Activated B cell treated with CpG ODN at 0.5 μM for 24 hours (primary cell): ENCODE data around the gene CAMTA1. TPM values are rescaled to one million over a fixed set of nuclear protein-coding genes. Genes with fewer than 3 reads are reported as not detected.
A peak's percentile ranks its signal among the peaks of the same experiment; 100 is the strongest.

Experiments
- ATAC-seq: fragments of 200-7000 bp; cut with Tn5 transposase; one replicate; pipeline ENCODE4 v1.10.0; 2021; ENCODE audit warnings: low read depth, mild to moderate bottlenecking, moderate library complexity
- CTCF ChIA-PET: fragments of 350-600 bp; sonication (Branson Sonifier 250); formaldehyde crosslinking; loops from one replicate; lab custom pipeline; 2021; ENCODE audit warnings: antibody characterized with exemption; lab: Charles Lee
- POLR2A ChIA-PET: fragments of 350-600 bp; sonication (Branson Sonifier 250); formaldehyde crosslinking; loops from one replicate; lab custom pipeline; 2021; ENCODE audit warnings: antibody characterized with exemption; lab: Charles Lee
- DNase-seq: peaks from one replicate; pipeline ENCODE4 v3.0.0; 2022
- H3K27ac Mint-ChIP-seq: one replicate; pipeline ENCODE4 v1.8.0; 2020; ENCODE audit warnings: mixed read lengths
- H3K27me3 Mint-ChIP-seq: one replicate; pipeline ENCODE4 v1.8.0; 2021; ENCODE audit warnings: mixed read lengths
- H3K36me3 Mint-ChIP-seq: one replicate; pipeline ENCODE4 v1.8.0; 2021; ENCODE audit warnings: low read depth, mixed read lengths
- H3K4me1 Mint-ChIP-seq: one replicate; pipeline ENCODE4 v1.8.0; 2021; ENCODE audit warnings: mixed read lengths
- H3K4me3 Mint-ChIP-seq: one replicate; pipeline ENCODE4 v1.8.0; 2020; ENCODE audit warnings: mild to moderate bottlenecking, mixed read lengths
- H3K9me3 Mint-ChIP-seq: one replicate; pipeline ENCODE4 v1.8.0; 2020; ENCODE audit warnings: mixed read lengths
- CTCF ChIP-seq: fragments of 200-600 bp; IDR thresholded peaks from one replicate; pipeline ENCODE4 v1.8.0; 2022; ENCODE audit warnings: antibody characterized with exemption, mild to moderate bottlenecking
- intact Hi-C: fragments of 100-400 bp; cut with micrococcal nuclease; formaldehyde crosslinking; loops from one replicate; pipeline ENCODE4 v1.15.1; 2024
- total RNA-seq: library from RNA; stranded (reverse); gene quantifications from 2 replicates; pipeline ENCODE4 v1.2.3, GENCODE V29; 2022

Gene CAMTA1
- total RNA-seq, 1 donor from 2014 or later, result 49.8 TPM

GRCh38 chr1:7703321-7704213 is 918.3 kb downstream of the CAMTA1 start:
- Mint-ChIP-seq H3K27me3 (peaks cover 10% of the 10 kb centered on the region), H3K27ac (peak overlapping the region; percentile 18)
- intact Hi-C loops, result loop anchor here (1.0 to 10.0 kb wide), 5 partner anchors 51 to 1174 kb away; partner anchors contain the start of genes CAMTA1, ENO1, PHF13 and VAMP3

GRCh38 chr1:7704214-7705047 is 919.2 kb downstream of the CAMTA1 start:
- Mint-ChIP-seq H3K4me1 (peaks cover 12% of the 10 kb centered on the region), H3K27me3 (peaks cover 11% of the 10 kb centered on the region), H3K36me3 (no peaks in the 10 kb centered on the region), H3K27ac (no peak overlapping the region), H3K4me3 (peak overlapping the region; percentile 82), H3K9me3 (no peaks in the 10 kb centered on the region)
- CTCF ChIA-PET, result interaction anchor here (1.4 to 2.3 kb wide), 2 partner anchors 37 to 48 kb away, joined by 5 to 11 read pairs; no protein-coding TSS in a partner anchor
- POLR2A ChIA-PET, result interaction anchor here (1.1 to 1.8 kb wide), 2 partner anchors 24 to 257 kb away, joined by 4 to 6 read pairs; partner anchors contain the start of gene PARK7
- no peak for TF ChIP-seq CTCF
- ATAC-seq, result peak; percentile 98
- intact Hi-C loops, result loop anchor here (1.0 to 10.0 kb wide), 5 partner anchors 50 to 1173 kb away; partner anchors contain the start of genes CAMTA1, ENO1, PHF13 and VAMP3
- DNase-seq, result peak; percentile 99

More at GRCh38 chr1:7703321-7704213, 918.3 kb downstream of the CAMTA1 start:
- peak; percentile 7 for ATAC-seq
- peaks cover 12% of the 10 kb centered on the region for H3K4me1 Mint-ChIP-seq
- H3K4me3 Mint-ChIP-seq, result peak overlapping the region; percentile 78
- POLR2A ChIA-PET, result no interaction called here
- DNase-seq, result no peak
- no peaks in the 10 kb centered on the region for H3K9me3 Mint-ChIP-seq
- CTCF ChIA-PET, result interaction anchor here (1.4 to 2.3 kb wide), 2 partner anchors 36 to 49 kb away, joined by 5 to 11 read pairs; no protein-coding TSS in a partner anchor
- H3K36me3 Mint-ChIP-seq, result no peaks in the 10 kb centered on the region
- TF ChIP-seq CTCF, result no peak

- no peak for TF ChIP-seq CTCF
- H3K36me3 Mint-ChIP-seq, result no peaks in the 10 kb centered on the region
- intact Hi-C loops, result loop anchor here (10.0 kb wide), 2 partner anchors 50 to 920 kb away; partner anchors contain the start of gene CAMTA1
- H3K9me3 Mint-ChIP-seq, result no peaks in the 10 kb centered on the region
- peak overlapping the region; percentile 70 for H3K27ac Mint-ChIP-seq
- DNase-seq (peak; percentile 36), ATAC-seq (no peak)
- peaks cover 11% of the 10 kb centered on the region for H3K27me3 Mint-ChIP-seq
- H3K4me3 Mint-ChIP-seq, result peak overlapping the region; percentile 82
- CTCF ChIA-PET, result interaction anchor here (1.4 to 2.3 kb wide), 2 partner anchors 38 to 47 kb away, joined by 5 to 11 read pairs; no protein-coding TSS in a partner anchor
- peaks cover 12% of the 10 kb centered on the region for H3K4me1 Mint-ChIP-seq
- POLR2A ChIA-PET, result interaction anchor here (1.1 to 1.8 kb wide), 2 partner anchors 25 to 256 kb away, joined by 4 to 6 read pairs; partner anchors contain the start of gene PARK7
These were observed 920.0 kb downstream of the CAMTA1 start for GRCh38 chr1:7705048-7705907.

GRCh38 chr1:7705908-7706216 is 920.6 kb downstream of the CAMTA1 start:
- Mint-ChIP-seq H3K27ac (no peak overlapping the region), H3K27me3 (peaks cover 11% of the 10 kb centered on the region), H3K9me3 (no peaks in the 10 kb centered on the region), H3K4me3 (peak overlapping the region; percentile 82), H3K4me1 (peaks cover 12% of the 10 kb centered on the region), H3K36me3 (no peaks in the 10 kb centered on the region)
- ChIA-PET CTCF (interaction anchor here (2.3 kb wide), 1 partner anchor 38 kb away, joined by 11 read pairs; no protein-coding TSS in a partner anchor), POLR2A (interaction anchor here (1.8 kb wide), 1 partner anchor 26 kb away, joined by 6 read pairs; no protein-coding TSS in a partner anchor)
- ATAC-seq (no peak), DNase-seq (no peak)
- no peak for TF ChIP-seq CTCF
- intact Hi-C loops, result loop anchor here (10.0 kb wide), 2 partner anchors 49 to 921 kb away; partner anchors contain the start of gene CAMTA1
